ENCODE measurements around the gene RTL5. TPM values are rescaled to one million over a fixed set of nuclear protein-coding genes. Genes with fewer than 3 reads are reported as not detected.

Gene RTL5
- total RNA-seq, 1 donor from 2014 or later = 19.5 TPM

DNA sequence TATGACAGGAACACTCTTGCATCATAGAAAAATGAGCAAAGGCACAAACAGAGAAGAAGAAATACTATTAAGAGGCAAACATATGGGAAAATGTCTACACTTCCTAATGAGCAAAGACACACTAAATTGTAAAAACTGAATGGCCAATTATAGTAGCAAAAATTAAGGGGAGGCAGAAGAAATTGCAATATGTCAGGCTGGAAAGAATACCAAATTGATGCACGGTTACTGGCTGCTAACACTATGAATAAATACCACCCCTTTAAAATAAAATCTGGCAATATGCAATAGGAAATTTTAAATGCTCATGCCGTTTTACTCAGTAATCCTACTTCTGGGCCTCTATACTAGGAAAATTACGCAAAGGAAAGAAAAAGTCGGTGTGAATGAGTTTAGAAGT lies 33.8 kb upstream of the RTL5 start:
- peaks cover 4% of the 10 kb centered on the region for H3K27me3 Mint-ChIP-seq (ENCODE audit: unreplicated experiment)
- H3K4me3 Mint-ChIP-seq (ENCODE audit: unreplicated experiment) = no peak overlapping the region
- no peaks in the 10 kb centered on the region for H3K4me1 Mint-ChIP-seq (ENCODE audit: unreplicated experiment)
- no peak for DNase-seq (ENCODE audit: extremely low spot score, unreplicated experiment)
- no peak overlapping the region for H3K27ac Mint-ChIP-seq (ENCODE audit: unreplicated experiment)
- TF ChIP-seq, protein P1, sequence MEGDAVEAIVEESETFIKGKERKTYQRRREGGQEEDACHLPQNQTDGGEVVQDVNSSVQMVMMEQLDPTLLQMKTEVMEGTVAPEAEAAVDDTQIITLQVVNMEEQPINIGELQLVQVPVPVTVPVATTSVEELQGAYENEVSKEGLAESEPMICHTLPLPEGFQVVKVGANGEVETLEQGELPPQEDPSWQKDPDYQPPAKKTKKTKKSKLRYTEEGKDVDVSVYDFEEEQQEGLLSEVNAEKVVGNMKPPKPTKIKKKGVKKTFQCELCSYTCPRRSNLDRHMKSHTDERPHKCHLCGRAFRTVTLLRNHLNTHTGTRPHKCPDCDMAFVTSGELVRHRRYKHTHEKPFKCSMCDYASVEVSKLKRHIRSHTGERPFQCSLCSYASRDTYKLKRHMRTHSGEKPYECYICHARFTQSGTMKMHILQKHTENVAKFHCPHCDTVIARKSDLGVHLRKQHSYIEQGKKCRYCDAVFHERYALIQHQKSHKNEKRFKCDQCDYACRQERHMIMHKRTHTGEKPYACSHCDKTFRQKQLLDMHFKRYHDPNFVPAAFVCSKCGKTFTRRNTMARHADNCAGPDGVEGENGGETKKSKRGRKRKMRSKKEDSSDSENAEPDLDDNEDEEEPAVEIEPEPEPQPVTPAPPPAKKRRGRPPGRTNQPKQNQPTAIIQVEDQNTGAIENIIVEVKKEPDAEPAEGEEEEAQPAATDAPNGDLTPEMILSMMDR (IDR thresholded peaks at IDR 0.05) = no peak
- no peaks in the 10 kb centered on the region for H3K36me3 Mint-ChIP-seq (ENCODE audit: unreplicated experiment)
- H3K9me3 Mint-ChIP-seq (ENCODE audit: unreplicated experiment) = no peaks in the 10 kb centered on the region

DNA sequence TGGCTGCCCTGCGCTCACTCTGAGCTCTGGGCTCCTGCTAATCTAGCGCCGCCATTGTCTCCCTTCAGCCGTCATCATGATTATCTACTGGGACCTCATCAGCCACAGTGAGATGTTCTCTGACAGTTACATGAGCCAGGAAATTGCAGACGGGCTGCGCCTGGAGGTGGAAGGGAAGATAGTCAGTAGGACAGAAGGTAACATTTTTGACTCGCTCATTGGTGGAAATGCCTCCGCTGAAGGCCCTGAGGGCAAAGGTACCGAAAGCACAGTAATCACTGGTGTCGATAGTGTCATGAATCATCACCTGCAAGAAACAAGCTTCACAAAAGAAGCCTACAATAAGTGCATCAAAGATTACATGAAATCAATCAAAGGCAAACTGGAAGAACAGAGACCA lies 28.1 kb upstream of the RTL5 start:
- Mint-ChIP-seq H3K27ac (ENCODE audit: unreplicated experiment) (no peak overlapping the region), H3K27me3 (ENCODE audit: unreplicated experiment) (peaks cover 1% of the 10 kb centered on the region), H3K4me1 (ENCODE audit: unreplicated experiment) (no peaks in the 10 kb centered on the region), H3K4me3 (ENCODE audit: unreplicated experiment) (no peak overlapping the region), H3K9me3 (ENCODE audit: unreplicated experiment) (peaks cover 14% of the 10 kb centered on the region), H3K36me3 (ENCODE audit: unreplicated experiment) (no peaks in the 10 kb centered on the region)
- TF ChIP-seq, protein P1 (IDR thresholded peaks at IDR 0.05) = no peak
- no peak for DNase-seq (ENCODE audit: extremely low spot score, unreplicated experiment)

DNA sequence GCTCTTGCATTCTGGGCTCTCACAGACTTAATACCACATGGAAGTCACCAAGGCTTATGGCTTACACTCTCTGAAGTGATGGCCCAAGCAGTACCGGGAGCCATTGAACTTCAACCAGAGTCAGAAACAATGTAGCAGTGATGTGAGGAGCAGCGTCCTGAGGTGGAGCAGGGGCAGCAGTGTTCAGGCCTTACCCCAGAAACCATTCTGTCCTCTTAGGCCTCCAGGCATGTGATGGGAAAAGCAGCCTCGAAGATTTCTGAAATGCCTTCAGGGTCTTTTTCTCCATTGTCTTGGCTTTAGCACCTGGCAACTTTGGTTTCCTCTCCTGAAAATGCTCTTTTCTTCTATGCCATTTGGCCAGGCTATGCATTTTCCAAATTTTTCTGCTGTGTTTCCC lies 27.1 kb upstream of the RTL5 start:
- Mint-ChIP-seq H3K9me3 (ENCODE audit: unreplicated experiment) (peaks cover 14% of the 10 kb centered on the region), H3K4me1 (ENCODE audit: unreplicated experiment) (no peaks in the 10 kb centered on the region), H3K4me3 (ENCODE audit: unreplicated experiment) (no peak overlapping the region), H3K36me3 (ENCODE audit: unreplicated experiment) (no peaks in the 10 kb centered on the region), H3K27me3 (ENCODE audit: unreplicated experiment) (no peaks in the 10 kb centered on the region), H3K27ac (ENCODE audit: unreplicated experiment) (no peak overlapping the region)
- no peak for DNase-seq (ENCODE audit: extremely low spot score, unreplicated experiment)
- TF ChIP-seq, protein P1 (IDR thresholded peaks at IDR 0.05) = no peak

DNA sequence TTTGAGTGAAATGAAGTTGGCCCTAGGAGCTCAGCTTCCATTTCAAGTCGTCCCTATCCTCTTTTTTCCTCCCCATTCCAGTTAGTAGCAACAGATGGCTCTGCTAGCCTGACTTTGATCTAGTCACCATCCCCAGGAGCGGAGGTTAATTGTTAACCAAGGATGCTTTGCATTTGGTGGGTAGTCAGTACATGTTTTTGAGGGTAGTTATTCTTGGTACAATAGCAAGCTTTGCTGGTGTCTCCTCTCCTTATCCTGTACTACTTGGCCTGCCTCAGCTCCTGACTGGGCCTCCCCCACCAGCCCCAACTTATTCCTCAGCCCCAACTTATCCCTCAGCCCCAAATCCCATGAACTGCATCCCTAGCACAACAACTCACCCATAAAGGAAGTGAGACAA lies 14.8 kb upstream of the RTL5 start:
- Mint-ChIP-seq H3K4me3 (ENCODE audit: unreplicated experiment) (no peak overlapping the region), H3K27ac (ENCODE audit: unreplicated experiment) (no peak overlapping the region), H3K36me3 (ENCODE audit: unreplicated experiment) (peaks cover 3% of the 10 kb centered on the region), H3K4me1 (ENCODE audit: unreplicated experiment) (peaks cover 8% of the 10 kb centered on the region), H3K9me3 (ENCODE audit: unreplicated experiment) (no peaks in the 10 kb centered on the region), H3K27me3 (ENCODE audit: unreplicated experiment) (no peaks in the 10 kb centered on the region)
- DNase-seq (ENCODE audit: extremely low spot score, unreplicated experiment) = no peak
- TF ChIP-seq, protein P1 (IDR thresholded peaks at IDR 0.05) = no peak

DNA sequence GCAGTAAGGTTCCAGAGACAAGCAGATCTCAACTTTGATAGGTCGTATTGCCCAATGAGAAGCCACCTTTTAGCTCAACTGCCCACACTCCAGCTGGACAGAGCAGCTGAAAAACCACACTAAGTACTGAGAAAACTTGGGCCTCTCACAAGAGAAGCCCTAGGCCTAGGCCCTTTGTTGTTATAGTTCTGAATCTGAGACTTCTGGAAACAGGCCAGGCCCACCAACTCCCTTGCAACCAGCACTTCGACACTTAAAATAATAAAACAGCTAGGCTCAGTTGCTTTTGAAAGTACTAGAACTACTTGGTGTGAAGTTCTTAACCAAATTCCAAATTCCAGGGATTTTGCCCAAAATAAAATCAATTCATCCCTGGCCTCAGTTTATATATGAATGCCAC lies 13.5 kb upstream of the RTL5 start:
- Mint-ChIP-seq H3K36me3 (ENCODE audit: unreplicated experiment) (peaks cover 4% of the 10 kb centered on the region), H3K27me3 (ENCODE audit: unreplicated experiment) (no peaks in the 10 kb centered on the region), H3K9me3 (ENCODE audit: unreplicated experiment) (no peaks in the 10 kb centered on the region), H3K4me1 (ENCODE audit: unreplicated experiment) (peaks cover 8% of the 10 kb centered on the region), H3K4me3 (ENCODE audit: unreplicated experiment) (no peak overlapping the region), H3K27ac (ENCODE audit: unreplicated experiment) (no peak overlapping the region)
- TF ChIP-seq, protein P1 (IDR thresholded peaks at IDR 0.05) = no peak
- DNase-seq (ENCODE audit: extremely low spot score, unreplicated experiment) = no peak
